IMR-90 (cell line): ENCODE data around the gene PPM1L. TPM values are rescaled to one million over a fixed set of nuclear protein-coding genes. Genes with fewer than 3 reads are reported as not detected.

Experiments used
- ATAC-seq: fragments of 200-7000 bp; cut with Tn5 transposase; 2 replicates; pipeline ENCODE4 v1.9.1; 2020; ENCODE audit warnings: low read depth, mild to moderate bottlenecking, moderate library complexity
- BruUV-seq: library from RNA; stranded (reverse); fragments of 400-500 nt; replicated peaks from 2 replicates; lab custom pipeline; 2021; lab: Mats Ljungman, UMichigan
- CTCF ChIA-PET: fragments of 300-600 bp; formaldehyde crosslinking; extraction: SDS; loops from one replicate; lab custom pipeline; 2021; ENCODE audit warnings: antibody characterized with exemption; lab: Yijun Ruan, JAX
- POLR2A ChIA-PET: fragments of 300-600 bp; sonication (Branson Sonifier 250); formaldehyde crosslinking; loops from one replicate; lab custom pipeline; 2022; ENCODE audit warnings: antibody characterized with exemption; ENCODE audit not compliant: unreplicated experiment; lab: Charles Lee
- DNase-seq: peaks from one replicate; pipeline ENCODE4 v3.0.0; 2013
- H2AFZ ChIP-seq: replicated peaks from 2 replicates; pipeline ENCODE3; 2013; ENCODE audit warnings: low read length, mild to moderate bottlenecking; ENCODE audit not compliant: poor library complexity
- H2AK5ac ChIP-seq: 2 replicates; pipeline ENCODE4 v1.6.1; 2013; ENCODE audit warnings: low read depth, low read length, inconsistent platforms
- H2AK9ac ChIP-seq: replicated peaks from 2 replicates; pipeline ENCODE3; 2013; ENCODE audit warnings: mild to moderate bottlenecking, low read depth, low read length, moderate library complexity; ENCODE audit not compliant: poor library complexity
- H2BK120ac ChIP-seq: 2 replicates; pipeline ENCODE4 v1.6.1; 2013; ENCODE audit warnings: low read depth, low read length, inconsistent platforms
- H2BK15ac ChIP-seq: 3 replicates; pipeline ENCODE4 v1.6.1; 2013; ENCODE audit warnings: low read depth, low read length, inconsistent platforms
- H2BK20ac ChIP-seq: 2 replicates; pipeline ENCODE4 v1.6.1; 2013; ENCODE audit warnings: low read depth, mild to moderate bottlenecking, inconsistent platforms, low read length, moderate library complexity
- H2BK5ac ChIP-seq: 2 replicates; pipeline ENCODE4 v1.6.1; 2013; ENCODE audit warnings: mild to moderate bottlenecking, low read depth, low read length, inconsistent platforms; ENCODE audit not compliant: poor library complexity, severe bottlenecking
- H3K14ac ChIP-seq: replicated peaks from 2 replicates; pipeline ENCODE4 v1.6.1; 2013; ENCODE audit warnings: low read depth, low read length, inconsistent platforms
- H3K18ac ChIP-seq: 2 replicates; pipeline ENCODE4 v1.6.1; 2013; ENCODE audit warnings: low read depth, low read length, control low read depth
- H3K23ac ChIP-seq: 2 replicates; pipeline ENCODE4 v1.6.1; 2013; ENCODE audit warnings: low read depth, low read length, inconsistent platforms
- H3K27ac ChIP-seq: 2 replicates; pipeline ENCODE4 v1.5.1; 2013; ENCODE audit warnings: mild to moderate bottlenecking, control low read depth, low read length; ENCODE audit not compliant: insufficient read depth
- H3K27me3 ChIP-seq: 2 replicates; pipeline ENCODE4 v1.6.1; 2013; ENCODE audit warnings: low read length; ENCODE audit not compliant: control insufficient read depth, insufficient read depth
- H3K36me3 ChIP-seq: 2 replicates; pipeline ENCODE4 v1.6.1; 2013; ENCODE audit warnings: low read length, mixed read lengths; ENCODE audit not compliant: control insufficient read depth, insufficient read depth
- H3K4ac ChIP-seq: 2 replicates; pipeline ENCODE4 v1.6.1; 2013; ENCODE audit warnings: low read depth, low read length, inconsistent platforms
- H3K4me1 ChIP-seq: 2 replicates; pipeline ENCODE4 v1.6.1; 2013; ENCODE audit warnings: low read length, mixed read lengths; ENCODE audit not compliant: control insufficient read depth, insufficient read depth
- H3K4me2 ChIP-seq: 2 replicates; pipeline ENCODE4 v1.6.1; 2013; ENCODE audit warnings: low read depth, mild to moderate bottlenecking, control low read depth, low read length, moderate library complexity
- H3K4me3 ChIP-seq: 2 replicates; pipeline ENCODE4 v1.5.1; 2013; ENCODE audit warnings: low read depth, mild to moderate bottlenecking, control low read depth, low read length, moderate library complexity; ENCODE audit not compliant: insufficient read depth
- H3K56ac ChIP-seq: 2 replicates; pipeline ENCODE4 v1.6.1; 2013; ENCODE audit warnings: low read length, inconsistent platforms; ENCODE audit not compliant: insufficient read depth; ENCODE audit errors: extremely low read depth
- H3K79me1 ChIP-seq, 2 experiments: 2 replicates each; pipeline ENCODE4 v1.6.1; 2013; ENCODE audit warnings: low read length in 2 of 2, inconsistent platforms in 1 of 2, low read depth in 1 of 2
- H3K9ac ChIP-seq: 2 replicates; pipeline ENCODE4 v1.6.1; 2013; ENCODE audit warnings: low read depth, low read length, control low read depth
- H3K9me1 ChIP-seq: 2 replicates; pipeline ENCODE4 v1.6.1; 2013; ENCODE audit warnings: low read length, inconsistent platforms; ENCODE audit not compliant: insufficient read depth
- H3K9me3 ChIP-seq: 2 replicates; pipeline ENCODE4 v1.6.1; 2013; ENCODE audit warnings: low read length; ENCODE audit not compliant: control insufficient read depth, insufficient read depth
- H4K20me1 ChIP-seq: 2 replicates; pipeline ENCODE4 v1.6.1; 2013; ENCODE audit warnings: low read length, inconsistent platforms; ENCODE audit not compliant: insufficient read depth
- H4K5ac ChIP-seq: 2 replicates; pipeline ENCODE4 v1.6.1; 2013; ENCODE audit warnings: mild to moderate bottlenecking, low read depth, low read length, control low read depth
- H4K8ac ChIP-seq, 2 experiments: 2 replicates each; pipeline ENCODE4 v1.6.1; 2013; ENCODE audit warnings: low read depth in 2 of 2, low read length in 2 of 2, control low read depth in 1 of 2, inconsistent platforms in 1 of 2
- H4K91ac ChIP-seq: 2 replicates; pipeline ENCODE4 v1.6.1; 2013; ENCODE audit warnings: low read depth, low read length, inconsistent platforms; ENCODE audit not compliant: insufficient read depth
- BHLHE40 ChIP-seq: fragments of 150-350 bp; IDR thresholded peaks from 2 replicates; pipeline ENCODE4 v1.6.1; 2016; ENCODE audit warnings: mild to moderate bottlenecking, low read depth, low read length
- CEBPB ChIP-seq: IDR thresholded peaks from 2 replicates; pipeline ENCODE4 v1.6.1; 2012; ENCODE audit warnings: low read depth, low read length, improper control_type of control experiment
- CHD1 ChIP-seq: IDR thresholded peaks from 2 replicates; pipeline ENCODE4 v1.6.1; 2012; ENCODE audit warnings: low read depth, low read length, improper control_type of control experiment
- ELK1 ChIP-seq: fragments of 150-350 bp; IDR thresholded peaks from 2 replicates; pipeline ENCODE4 v1.6.1; 2016; ENCODE audit warnings: low read depth, mild to moderate bottlenecking, low read length, moderate library complexity, borderline replicate concordance
- FOS ChIP-seq: fragments of 150-350 bp; IDR thresholded peaks from 2 replicates; pipeline ENCODE4 v1.6.1; 2016; ENCODE audit warnings: low read depth, low read length
- MAFK ChIP-seq: IDR thresholded peaks from 2 replicates; pipeline ENCODE4 v1.6.1; 2012; ENCODE audit warnings: low read depth, low read length, improper control_type of control experiment
- MAZ ChIP-seq: IDR thresholded peaks from 2 replicates; pipeline ENCODE4 v1.6.1; 2012; ENCODE audit warnings: low read depth, mild to moderate bottlenecking, low read length, improper control_type of control experiment, moderate library complexity, borderline replicate concordance
- MXI1 ChIP-seq: IDR thresholded peaks from 2 replicates; pipeline ENCODE4 v1.6.1; 2012; ENCODE audit warnings: low read depth, mild to moderate bottlenecking, low read length, moderate library complexity, borderline replicate concordance
- NFE2L2 ChIP-seq: fragments of 150-350 bp; IDR thresholded peaks from 2 replicates; pipeline ENCODE4 v1.6.1; 2016; ENCODE audit warnings: low read depth, mild to moderate bottlenecking, low read length
- POLR2A ChIP-seq: IDR thresholded peaks from 2 replicates; pipeline ENCODE4 v1.6.1; 2012; ENCODE audit warnings: mild to moderate bottlenecking, low read depth, low read length
- RAD21 ChIP-seq: IDR thresholded peaks from 2 replicates; pipeline ENCODE4 v1.6.1; 2012; ENCODE audit warnings: low read length, improper control_type of control experiment
- RCOR1 ChIP-seq: IDR thresholded peaks from 2 replicates; pipeline ENCODE4 v1.6.1; 2012; ENCODE audit warnings: mild to moderate bottlenecking, low read length, improper control_type of control experiment; ENCODE audit not compliant: insufficient replicate concordance
- RFX5 ChIP-seq: IDR thresholded peaks from 2 replicates; pipeline ENCODE4 v1.8.0; 2012; ENCODE audit warnings: low read depth, mild to moderate bottlenecking, low read length, moderate library complexity
- SMC3 ChIP-seq: fragments of 150-350 bp; IDR thresholded peaks from 2 replicates; pipeline ENCODE4 v1.6.1; 2016; ENCODE audit warnings: low read depth, mild to moderate bottlenecking, antibody characterized with exemption, low read length, moderate library complexity
- WGBS, 2 experiments: methylation state at CpG; one replicate each; pipeline versions ENCODE4 v1.1.5 to v1.1.7; 2013; ENCODE audit warnings: missing lambda C conversion rate in 2 of 2; ENCODE audit not compliant: insufficient read length in 1 of 2; ENCODE audit errors: extremely low coverage in 2 of 2; 5-methylcytosine and 5-hydroxymethylcytosine counted together
- dilution Hi-C: fragments of 300-500 bp; cut with HindIII; formaldehyde crosslinking; loops from one replicate; pipeline ENCODE4 v1.14.3; 2018; ENCODE audit warnings: low sequenced_read_pairs; ENCODE audit not compliant: unreplicated experiment
- in situ Hi-C: fragments of 300-500 bp; cut with MboI; formaldehyde crosslinking; loops from 3 replicates; pipeline ENCODE4 v1.14.3; 2019; ENCODE audit warnings: low sequenced_read_pairs, inconsistent platforms, mixed read lengths
- intact Hi-C: fragments of 100-400 bp; cut with micrococcal nuclease; formaldehyde crosslinking; loops from 2 replicates; pipeline ENCODE4 v1.10.0; 2022
- polyA plus RNA-seq, 3 experiments: library from polyadenylated mRNA; depleted of rRNA; stranded (reverse); fragments of >200 nt; gene quantifications; 2 replicates each; pipeline ENCODE4 v1.2.3, GENCODE V29; 2012; ENCODE audit warnings: low replicate concordance in 1 of 3
- total RNA-seq: library from RNA; depleted of rRNA; stranded (reverse); fragments of >200 nt; gene quantifications from 2 replicates; pipeline ENCODE4 v1.2.3, GENCODE V29; 2012
- TF ChIP-seq, protein P1 (sequence below): fragments of 150-350 bp; IDR thresholded peaks from 2 replicates; pipeline ENCODE4 v1.6.1; 2017; ENCODE audit warnings: mild to moderate bottlenecking, antibody characterized with exemption, low read length, low read depth
- TF ChIP-seq, protein P2 (sequence below): conservative IDR thresholded peaks from 2 replicates; pipeline ENCODE4 v1.5.1; 2012; ENCODE audit warnings: mild to moderate bottlenecking, low read depth, low read length, improper control_type of control experiment

Gene PPM1L
- total and polyA plus RNA-seq, 2 of the 4 experiments (the other 2 are of a cell fraction) = 0.14 to 0.18 TPM

DNA sequence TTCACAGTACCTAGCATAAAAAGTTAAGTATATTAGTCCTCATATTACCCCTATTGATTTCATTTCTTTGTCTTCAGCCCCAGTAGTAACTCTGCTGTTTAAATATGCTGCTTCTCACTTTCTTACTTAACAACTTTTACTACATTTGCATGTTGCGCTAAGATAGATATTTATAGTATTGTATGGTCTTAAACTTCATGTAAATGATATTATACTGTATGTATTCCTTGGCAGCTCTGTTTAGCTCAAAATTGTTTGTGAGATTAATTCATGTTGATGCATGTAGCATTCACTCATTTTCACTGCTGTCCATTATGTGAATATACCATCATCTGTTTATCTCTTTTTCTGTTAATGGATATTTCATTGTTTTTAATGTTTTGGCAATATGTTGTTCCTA is 64.4 kb downstream of the PPM1L start:
- H2BK5ac ChIP-seq = no peak overlapping the region
- intact Hi-C loops = no loop called here
- H3K36me3 ChIP-seq = no peaks in the 10 kb centered on the region
- in situ Hi-C loops = no loop called here
- TF ChIP-seq CEBPB = no peak
- no peak for TF ChIP-seq RFX5
- no peak for TF ChIP-seq MAFK
- TF ChIP-seq MAZ = no peak
- TF ChIP-seq, protein P1, sequence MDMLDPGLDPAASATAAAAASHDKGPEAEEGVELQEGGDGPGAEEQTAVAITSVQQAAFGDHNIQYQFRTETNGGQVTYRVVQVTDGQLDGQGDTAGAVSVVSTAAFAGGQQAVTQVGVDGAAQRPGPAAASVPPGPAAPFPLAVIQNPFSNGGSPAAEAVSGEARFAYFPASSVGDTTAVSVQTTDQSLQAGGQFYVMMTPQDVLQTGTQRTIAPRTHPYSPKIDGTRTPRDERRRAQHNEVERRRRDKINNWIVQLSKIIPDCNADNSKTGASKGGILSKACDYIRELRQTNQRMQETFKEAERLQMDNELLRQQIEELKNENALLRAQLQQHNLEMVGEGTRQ = no peak
- TF ChIP-seq CHD1 = no peak
- TF ChIP-seq FOS = no peak
- no peak for TF ChIP-seq SMC3
- TF ChIP-seq RAD21 = no peak
- TF ChIP-seq RCOR1 = no peak
- TF ChIP-seq NFE2L2 = no peak
- TF ChIP-seq ELK1 = no peak
- TF ChIP-seq, protein P2, sequence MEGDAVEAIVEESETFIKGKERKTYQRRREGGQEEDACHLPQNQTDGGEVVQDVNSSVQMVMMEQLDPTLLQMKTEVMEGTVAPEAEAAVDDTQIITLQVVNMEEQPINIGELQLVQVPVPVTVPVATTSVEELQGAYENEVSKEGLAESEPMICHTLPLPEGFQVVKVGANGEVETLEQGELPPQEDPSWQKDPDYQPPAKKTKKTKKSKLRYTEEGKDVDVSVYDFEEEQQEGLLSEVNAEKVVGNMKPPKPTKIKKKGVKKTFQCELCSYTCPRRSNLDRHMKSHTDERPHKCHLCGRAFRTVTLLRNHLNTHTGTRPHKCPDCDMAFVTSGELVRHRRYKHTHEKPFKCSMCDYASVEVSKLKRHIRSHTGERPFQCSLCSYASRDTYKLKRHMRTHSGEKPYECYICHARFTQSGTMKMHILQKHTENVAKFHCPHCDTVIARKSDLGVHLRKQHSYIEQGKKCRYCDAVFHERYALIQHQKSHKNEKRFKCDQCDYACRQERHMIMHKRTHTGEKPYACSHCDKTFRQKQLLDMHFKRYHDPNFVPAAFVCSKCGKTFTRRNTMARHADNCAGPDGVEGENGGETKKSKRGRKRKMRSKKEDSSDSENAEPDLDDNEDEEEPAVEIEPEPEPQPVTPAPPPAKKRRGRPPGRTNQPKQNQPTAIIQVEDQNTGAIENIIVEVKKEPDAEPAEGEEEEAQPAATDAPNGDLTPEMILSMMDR = no peak
- no peak for TF ChIP-seq BHLHE40
- no peak for TF ChIP-seq MXI1
- TF ChIP-seq POLR2A = no peak
- no peak overlapping the region for H2AFZ ChIP-seq
- H4K8ac ChIP-seq = no peak overlapping the region
- H2AK9ac ChIP-seq = no peak overlapping the region
- H3K4me2 ChIP-seq = no peak overlapping the region
- no peaks in the 10 kb centered on the region for H3K9me3 ChIP-seq
- WGBS, 2 experiments = no CpG with 5 or more reads among the region's 1 CpG
- CTCF ChIA-PET = no interaction called here
- dilution Hi-C loops = no loop called here
- no peaks in the 10 kb centered on the region for H4K20me1 ChIP-seq
- no peaks in the 10 kb centered on the region for H3K4me1 ChIP-seq
- no peak overlapping the region for H3K4ac ChIP-seq
- no peak overlapping the region for H3K9ac ChIP-seq
- H3K9me1 ChIP-seq = no peaks in the 10 kb centered on the region
- no peak overlapping the region for H3K27ac ChIP-seq
- no TSS peak for BruUV-seq
- H4K91ac ChIP-seq = no peak overlapping the region
- no peak overlapping the region for H3K23ac ChIP-seq
- POLR2A ChIA-PET = no interaction called here
- H2BK15ac ChIP-seq = no peak overlapping the region
- H3K4me3 ChIP-seq = no peak overlapping the region
- H3K56ac ChIP-seq = no peak overlapping the region
- no peak overlapping the region for H2BK20ac ChIP-seq
- H4K5ac ChIP-seq = no peak overlapping the region
- no peaks in the 10 kb centered on the region for H3K79me1 ChIP-seq
- H3K14ac ChIP-seq = no peak overlapping the region
- no peaks in the 10 kb centered on the region for H3K27me3 ChIP-seq
- ATAC-seq = no peak
- H2AK5ac ChIP-seq = no peak overlapping the region
- no peak overlapping the region for H3K18ac ChIP-seq
- H2BK120ac ChIP-seq = no peak overlapping the region
- DNase-seq = no peak
